Measurements from ENCODE around the gene HNRNPCL2.
"Not testable (repeated sequence)": the region's sequence is repeated elsewhere in the genome, so short reads cannot be mapped to it uniquely, and the experiment has no call there.

Gene HNRNPCL2

GRCh38 chr1:13116754-13117153 is at the start of gene HNRNPCL2:
Gene HNRNPCL2, minus strand, starts transcription at chr1:13116854. Its CDS starts 454 bp downstream, at chr1:13116400.
- not testable (repeated sequence) for DNase-seq

- DNase-seq = not testable (repeated sequence)
These were observed 48.9 kb upstream of the HNRNPCL2 start, which contains the start of gene HNRNPCL4 for GRCh38 chr1:13165531-13165930. Gene HNRNPCL4, minus strand, starts transcription at chr1:13165631. Its CDS starts 164 bp downstream, at chr1:13165467.

- DNase-seq = not testable (repeated sequence)
These were observed 39.3 kb upstream of the HNRNPCL2 start, which contains the start of gene PRAMEF26 for GRCh38 chr1:13155909-13156308. Gene PRAMEF26, minus strand, starts transcription at chr1:13156009. Its CDS starts 2,914 bp downstream, at chr1:13153095.

- DNase-seq = not testable (repeated sequence)
These were observed 46.2 kb downstream of the HNRNPCL2 start, which contains the start of gene PRAMEF25 for GRCh38 chr1:13070474-13070873. Gene PRAMEF25, plus strand, starts transcription at chr1:13070774. Its CDS starts 2,920 bp downstream, at chr1:13073694.

All from activated CD8-positive, alpha-beta memory T cell treated with anti-CD3 and anti-CD28 coated beads, Interleukin-2, amount 50 U/mL, for 4 hours (primary cell).